A673 (cell line): Measurements from ENCODE around the gene DLK1.

Source experiments
- CTCF ChIP-seq: fragments of 300-800, 200-600 bp; sonication (generic); conservative IDR thresholded peaks from 2 replicates; pipeline ENCODE4 v1.5.1; 2017; ENCODE audit warnings: low read depth, mild to moderate bottlenecking, antibody characterized with exemption, low read length, moderate library complexity, mixed read lengths
- EZH2 ChIP-seq: fragments of 200-600 bp; sonication (generic); IDR thresholded peaks from 2 replicates; pipeline ENCODE4 v1.6.1; 2017; ENCODE audit warnings: borderline replicate concordance, low read depth, mild to moderate bottlenecking, mixed read lengths, antibody characterized with exemption, low read length; ENCODE audit not compliant: poor library complexity, severe bottlenecking

- TF ChIP-seq CTCF (no peak), EZH2 (no peak)
Measured at GRCh38 chr14:100721568-100721967, 5.1 kb upstream of the DLK1 start.
